ENCODE data around the gene CDH12. TPM values are rescaled to one million over a fixed set of nuclear protein-coding genes. Genes with fewer than 3 reads are reported as not detected.
"Not testable (repeated sequence)": the region's sequence is repeated elsewhere in the genome, so short reads cannot be mapped to it uniquely, and the experiment has no call there.

Gene CDH12
- total RNA-seq, 2 experiments from 2014 or later, result not detected

DNA sequence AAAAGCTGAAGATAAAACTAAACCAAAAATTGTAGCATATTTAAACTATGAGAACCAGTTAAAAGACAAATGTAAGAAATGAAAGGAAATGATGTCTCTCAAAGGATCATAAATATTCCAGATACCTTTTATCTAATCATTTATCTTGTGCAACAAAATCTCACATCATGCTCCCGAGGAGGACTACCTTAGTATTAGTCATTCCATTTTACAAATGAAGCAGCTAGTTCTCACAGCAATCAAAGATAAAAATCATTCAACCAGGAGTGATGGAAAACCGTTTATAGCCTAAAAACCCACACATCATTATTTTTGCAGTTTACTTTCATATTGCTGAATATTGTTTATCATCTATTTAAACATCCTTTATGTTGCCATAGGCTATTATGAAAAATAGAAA lies 190.0 kb downstream of the CDH12 start:
- CTCF ChIA-PET, result no interaction called here

DNA sequence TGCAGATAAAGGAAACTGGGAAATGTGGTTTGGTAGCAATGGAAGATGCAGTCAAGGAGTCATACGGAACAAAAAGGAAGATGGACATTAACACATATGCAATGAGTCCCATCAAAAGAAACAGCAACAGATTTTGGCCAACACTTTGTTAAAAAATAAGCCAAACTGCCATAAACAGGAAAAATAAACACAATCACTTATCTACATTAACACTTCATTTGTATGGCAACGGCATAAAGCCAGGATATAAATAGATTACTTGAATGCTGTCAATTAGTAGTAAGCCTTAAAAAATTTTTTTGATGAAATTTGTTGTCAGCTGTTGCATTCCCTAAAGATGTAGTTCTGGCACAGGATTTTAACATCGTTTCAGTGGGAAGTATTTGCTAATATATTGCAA lies 190.8 kb downstream of the CDH12 start:
- ChIA-PET POLR2A (no interaction called here), CTCF (no interaction called here)

More for the DNA sequence above, 190.0 kb downstream of the CDH12 start:
- POLR2A ChIA-PET, result no interaction called here

DNA sequence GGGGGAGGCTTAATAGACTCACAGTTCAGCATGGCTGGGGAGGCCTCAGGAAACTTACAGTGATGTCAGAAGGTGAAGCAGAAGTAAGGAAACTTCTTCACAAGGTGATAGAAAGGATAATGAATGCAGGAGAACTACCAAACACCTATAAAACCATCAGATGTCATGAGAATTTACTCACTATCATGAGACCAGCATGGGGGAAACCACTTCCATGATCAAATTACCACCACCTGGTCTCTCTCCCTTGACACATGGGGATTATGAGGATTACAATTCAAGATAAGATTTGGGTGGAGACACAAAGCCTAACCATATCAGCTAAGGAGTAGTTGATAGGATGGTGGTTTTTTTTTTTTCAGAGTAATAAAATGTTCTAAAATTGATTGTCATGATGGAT lies 201.8 kb downstream of the CDH12 start:
- ChIA-PET CTCF (no interaction called here), POLR2A (no interaction called here)

DNA sequence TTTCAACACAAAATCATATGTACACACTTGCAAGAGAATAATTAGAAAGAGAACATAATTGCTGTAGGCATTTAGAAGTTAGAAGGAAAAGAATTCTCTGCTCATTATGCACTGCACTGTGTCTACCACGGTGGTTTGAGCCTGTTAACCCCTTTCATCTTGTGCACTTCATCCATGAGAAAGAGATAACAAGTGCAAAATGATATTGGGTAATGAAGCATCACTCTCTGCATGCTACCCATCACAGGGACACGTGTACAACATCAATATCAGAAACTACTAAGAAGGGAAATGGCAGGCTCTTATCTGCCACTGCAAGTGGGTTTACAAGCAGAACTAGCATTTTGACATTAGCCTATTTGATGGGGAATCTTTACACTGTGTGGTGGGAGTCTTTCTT lies 202.6 kb downstream of the CDH12 start:
- ChIA-PET POLR2A (no interaction called here), CTCF (no interaction called here)

DNA sequence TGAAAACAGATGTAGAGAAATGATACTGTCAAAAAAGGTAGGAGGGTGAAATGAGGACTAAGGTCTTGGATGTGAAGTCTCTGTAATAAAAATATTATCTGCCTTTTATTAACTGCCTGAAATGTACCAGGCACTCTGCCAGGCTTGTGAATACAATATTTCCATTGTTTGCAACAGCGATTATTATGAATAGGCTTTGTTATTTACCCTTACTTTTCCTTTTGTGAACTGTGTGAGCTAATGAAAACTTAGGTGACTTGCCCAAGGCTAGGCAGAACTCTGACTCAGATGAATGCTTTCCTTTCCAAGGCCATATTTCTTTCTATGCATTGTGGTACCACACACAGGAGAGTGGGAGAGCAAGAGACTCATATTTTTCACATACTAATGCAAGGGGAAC lies 204.1 kb downstream of the CDH12 start:
- POLR2A ChIA-PET, result no interaction called here
- CTCF ChIA-PET, result no interaction called here

DNA sequence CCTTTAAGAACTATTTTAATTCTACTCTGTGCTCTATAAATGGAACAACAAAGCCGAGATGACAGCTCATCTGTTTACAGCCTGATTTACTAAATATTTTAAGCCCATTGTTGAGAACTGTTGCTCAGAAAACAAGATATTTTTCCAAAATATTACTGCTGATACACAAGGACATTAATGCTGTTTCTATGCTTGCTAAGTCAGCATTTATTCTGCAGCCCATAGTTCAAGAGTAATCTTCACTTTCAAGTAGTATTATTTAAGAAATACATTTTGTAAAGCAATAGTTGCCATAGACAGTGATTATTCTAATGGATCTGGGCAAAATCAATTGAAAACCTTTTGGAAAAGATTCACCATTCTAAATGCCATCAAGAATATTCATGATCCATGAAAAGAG lies 208.3 kb downstream of the CDH12 start:
- POLR2A ChIA-PET, result no interaction called here
- CTCF ChIA-PET, result no interaction called here

DNA sequence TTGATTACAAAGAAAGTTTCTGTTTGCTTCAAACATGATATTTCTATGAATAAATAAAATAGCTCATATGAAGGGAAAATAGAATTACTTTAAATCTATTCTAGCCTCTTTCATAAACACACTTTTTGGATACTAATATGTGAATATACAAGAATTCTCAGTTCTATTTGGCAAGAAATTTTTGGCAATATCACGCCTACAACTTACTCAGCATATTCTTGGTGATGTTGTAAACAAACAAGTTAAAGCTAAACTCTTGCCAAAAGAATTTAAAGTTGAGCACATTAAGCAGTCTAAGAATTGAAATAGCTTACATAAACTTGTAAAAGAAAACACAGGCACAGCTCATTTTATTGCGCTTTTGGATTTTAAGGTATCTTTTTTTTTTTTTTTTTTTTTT lies 209.8 kb downstream of the CDH12 start:
- CTCF ChIA-PET, result interaction anchor here (0.6 kb wide), 1 partner anchor 41 kb away, joined by 3 read pairs; no protein-coding TSS in a partner anchor
- POLR2A ChIA-PET, result no interaction called here

DNA sequence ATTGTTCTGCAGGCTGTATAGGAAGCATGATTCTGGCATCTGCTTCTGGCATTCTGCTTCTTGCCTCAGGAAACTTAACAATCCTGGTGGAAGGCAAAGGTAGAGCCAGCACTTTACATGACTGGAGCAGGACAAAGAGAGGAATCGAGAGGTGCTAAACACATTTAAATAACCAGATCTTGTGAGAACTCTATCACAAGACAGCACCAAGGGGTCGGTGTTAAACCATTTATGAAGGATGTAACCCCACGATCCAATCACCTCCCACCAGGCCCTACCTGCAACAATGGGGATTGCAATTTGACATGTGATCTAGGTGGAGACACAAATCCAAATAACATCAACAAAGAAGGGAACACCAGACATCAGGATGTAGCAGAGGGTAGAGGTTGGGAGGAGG lies 221.5 kb downstream of the CDH12 start:
- POLR2A ChIA-PET, result no interaction called here
- CTCF ChIA-PET, result no interaction called here

DNA sequence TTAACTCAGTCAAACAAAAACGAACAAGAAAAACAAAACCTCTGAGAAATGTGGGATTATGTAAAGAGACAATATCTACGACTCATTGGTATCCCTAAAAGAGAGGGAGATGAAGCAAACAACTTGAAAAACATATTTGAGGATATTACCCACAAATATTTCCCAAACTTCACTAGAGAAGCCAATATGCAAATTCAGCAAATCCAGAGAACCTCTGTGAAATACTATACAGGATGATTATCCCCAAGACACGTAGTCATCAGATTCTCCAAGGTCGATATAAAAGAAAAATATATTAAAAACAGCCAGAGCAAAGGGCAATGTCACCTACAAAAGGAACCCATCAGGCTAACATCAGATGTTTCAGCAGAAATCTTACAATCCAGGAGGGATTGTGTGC lies 226.1 kb downstream of the CDH12 start:
- ChIA-PET POLR2A (no interaction called here), CTCF (no interaction called here)

DNA sequence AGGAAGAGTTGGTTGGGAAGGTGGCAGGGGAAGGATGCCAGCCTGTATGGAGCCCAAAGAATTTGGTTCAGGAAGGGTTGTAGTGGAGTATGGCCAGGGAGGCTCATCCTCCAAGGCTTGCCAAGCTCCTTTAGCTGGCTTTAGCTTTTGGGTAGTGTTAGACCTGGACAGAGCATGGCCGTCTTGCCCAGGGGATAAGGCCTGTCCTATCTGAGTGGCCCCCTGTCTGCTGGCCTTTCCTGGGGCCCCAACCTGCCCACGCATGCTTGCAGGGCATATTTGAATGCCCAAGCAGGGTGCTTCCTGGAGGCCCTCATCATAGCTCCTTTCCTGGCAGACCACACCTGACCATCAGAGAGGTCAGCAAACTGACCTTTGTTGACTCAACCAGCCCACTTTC lies 227.7 kb downstream of the CDH12 start:
- ChIA-PET POLR2A (no interaction called here), CTCF (no interaction called here)

DNA sequence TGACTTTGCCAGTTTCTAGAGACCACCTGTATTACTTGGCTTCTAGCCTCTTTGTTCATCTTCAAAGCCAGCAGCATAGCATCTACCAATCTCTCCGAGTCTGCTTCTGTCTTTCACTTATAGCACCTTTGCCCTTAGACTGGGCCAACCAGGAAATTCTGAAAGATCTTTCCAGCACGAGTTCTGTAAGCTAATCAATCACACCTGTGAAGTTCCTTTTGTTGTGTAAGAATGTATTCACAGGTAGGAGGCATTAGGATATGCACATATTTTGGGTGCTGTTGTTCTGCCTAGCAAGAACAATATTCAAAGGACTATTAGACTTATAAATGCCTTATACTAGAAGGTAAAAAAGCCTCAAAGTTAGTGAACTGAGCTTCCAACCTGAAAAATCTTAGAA lies 232.1 kb downstream of the CDH12 start:
- CTCF ChIA-PET, result no interaction called here

DNA sequence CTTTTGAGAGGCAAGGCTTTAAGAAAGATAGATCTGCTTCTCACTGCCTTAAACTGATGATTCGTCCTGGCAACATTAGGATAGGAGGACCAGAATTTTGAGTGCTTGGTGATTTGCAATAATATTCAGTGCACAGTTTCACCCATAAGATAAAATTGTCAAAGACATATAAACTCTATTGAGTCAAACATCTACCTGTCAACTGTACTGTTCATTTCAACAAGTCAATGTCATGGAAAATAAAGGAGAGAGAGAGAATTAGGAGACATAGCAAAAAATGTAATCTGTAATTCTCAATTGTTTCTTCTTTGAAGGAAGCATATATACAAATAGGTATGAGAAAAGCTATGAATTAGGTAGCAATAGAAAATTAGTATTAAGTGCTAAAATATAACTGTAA lies 237.2 kb downstream of the CDH12 start:
- ChIA-PET POLR2A (no interaction called here), CTCF (no interaction called here)

More for the DNA sequence above, 232.1 kb downstream of the CDH12 start:
- POLR2A ChIA-PET, result no interaction called here

DNA sequence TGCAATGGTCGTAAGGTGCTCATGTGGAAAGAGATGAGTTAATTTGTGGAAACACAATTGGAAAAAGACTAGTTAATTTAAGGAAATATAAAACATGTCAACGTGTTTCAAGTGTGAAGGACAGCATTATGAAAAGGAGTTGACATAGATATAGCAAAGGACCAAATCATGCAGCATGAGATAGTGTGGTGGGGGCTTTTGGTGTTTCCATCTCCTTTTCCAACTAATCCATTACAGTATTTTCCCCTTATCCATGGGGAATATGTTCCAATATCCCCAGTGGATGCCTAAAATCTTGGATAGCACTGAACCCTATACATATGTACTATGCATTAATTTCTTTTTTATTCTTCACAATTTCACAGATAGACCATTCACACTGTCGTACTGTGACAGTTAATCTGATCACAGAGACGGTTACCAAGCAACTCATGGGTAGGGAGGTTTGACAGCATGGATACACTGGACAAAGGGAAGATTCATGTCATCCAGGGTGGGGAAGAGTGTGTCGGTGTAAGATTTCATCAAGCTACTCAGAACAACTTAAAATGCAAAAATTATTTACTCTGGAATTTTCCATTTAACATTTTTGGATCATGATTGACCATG lies 238.6 kb downstream of the CDH12 start:
- ChIA-PET CTCF (no interaction called here), POLR2A (no interaction called here)

DNA sequence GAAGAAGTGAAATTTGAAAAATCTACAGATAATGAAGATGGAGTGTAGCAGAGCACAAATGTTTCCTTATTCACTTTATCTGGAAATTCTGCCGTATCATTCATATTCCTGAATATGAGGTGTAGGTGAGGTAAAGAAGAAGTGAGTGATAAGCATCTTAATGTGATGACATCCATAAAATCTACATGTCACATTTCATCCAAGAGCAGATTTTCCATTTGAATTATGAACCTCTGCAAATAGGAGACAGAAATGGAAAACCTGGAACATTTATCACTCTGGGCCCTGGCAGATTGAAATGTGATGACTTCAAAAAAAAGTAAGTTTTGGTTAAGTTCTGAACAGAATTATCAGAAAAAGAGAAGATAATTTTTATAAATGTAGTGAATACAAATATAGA lies 240.2 kb downstream of the CDH12 start:
- ChIA-PET CTCF (no interaction called here), POLR2A (no interaction called here)

DNA sequence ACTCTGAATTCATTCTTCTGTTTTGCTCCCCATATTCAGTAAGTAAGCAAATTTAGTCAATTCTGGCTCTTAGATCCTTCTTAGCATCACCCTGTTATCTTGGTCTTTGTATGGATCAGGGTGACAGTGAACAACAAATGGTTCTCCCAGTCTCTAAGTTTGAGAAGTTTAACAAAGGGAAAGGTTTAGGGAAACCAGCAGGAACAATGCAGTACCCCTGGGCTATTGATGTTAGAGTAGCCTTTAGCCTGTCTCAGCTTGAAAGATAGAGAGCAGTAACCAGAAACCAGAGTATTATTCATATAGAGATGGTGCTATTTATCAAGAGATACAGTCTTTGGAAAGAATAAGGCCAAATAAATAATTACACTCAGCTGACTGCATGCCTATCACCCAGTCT lies 241.8 kb downstream of the CDH12 start:
- CTCF ChIA-PET, result no interaction called here
- POLR2A ChIA-PET, result no interaction called here

DNA sequence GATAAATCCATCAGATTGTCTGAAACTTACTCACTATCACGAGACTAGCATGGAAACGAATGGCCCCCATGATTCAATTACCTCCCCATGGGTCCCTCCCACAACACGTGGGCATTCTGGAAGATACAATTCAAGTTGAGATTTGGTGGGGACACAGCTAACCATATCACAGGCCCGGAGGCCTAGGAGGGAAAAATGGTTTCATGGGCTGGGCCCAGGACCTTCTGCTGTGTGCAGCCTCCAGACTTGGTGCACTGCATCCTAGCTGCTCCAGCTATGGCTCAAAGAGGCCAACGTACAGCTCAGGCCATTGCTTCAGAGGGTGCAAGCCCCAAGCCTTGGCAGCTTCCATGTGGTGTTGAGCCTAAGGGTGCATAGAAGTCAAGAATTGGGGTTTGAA lies 245.6 kb downstream of the CDH12 start:
- CTCF ChIA-PET, POLR2A ChIA-PET: not testable (repeated sequence)

DNA sequence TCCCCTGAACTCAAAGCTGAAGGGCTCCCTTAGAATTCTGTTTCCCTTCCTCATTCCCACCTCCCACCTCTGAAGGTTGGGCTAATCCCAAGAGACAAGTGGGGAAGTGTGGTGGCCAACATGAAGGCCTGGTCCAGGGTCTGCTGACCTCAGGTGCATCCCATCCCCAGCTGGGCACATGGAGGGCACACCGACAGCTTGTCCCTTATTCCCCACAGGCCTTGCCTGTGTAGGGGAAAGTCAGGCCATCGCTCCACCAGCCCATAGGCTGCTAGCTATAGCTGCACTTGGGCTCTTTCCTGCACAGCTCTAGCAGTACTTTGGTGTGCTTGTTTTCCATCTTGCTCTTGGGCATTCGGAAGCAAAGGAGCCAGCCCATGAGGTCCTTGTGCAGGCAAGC lies 247.7 kb downstream of the CDH12 start:
- CTCF ChIA-PET, result no interaction called here
- POLR2A ChIA-PET, result no interaction called here

DNA sequence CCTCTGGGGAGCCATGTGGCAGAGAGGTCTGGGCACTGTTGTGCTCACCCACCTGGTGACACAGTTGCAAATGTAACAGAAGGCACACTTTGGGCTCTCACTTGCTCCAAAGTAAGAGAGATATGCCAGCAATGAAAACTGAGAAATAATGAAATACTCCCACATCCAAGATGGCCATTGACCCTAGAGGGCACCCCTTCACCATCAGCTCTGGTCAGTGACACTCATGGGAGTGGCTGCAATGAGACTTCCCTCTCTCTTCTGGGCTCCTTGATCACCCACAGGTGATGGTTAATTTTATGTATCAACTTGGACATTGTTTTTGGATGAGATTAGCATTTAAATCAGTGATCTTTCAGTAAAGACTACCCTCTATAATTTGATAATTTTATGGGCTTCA lies 248.4 kb downstream of the CDH12 start:
- ChIA-PET POLR2A (no interaction called here), CTCF (no interaction called here)

DNA sequence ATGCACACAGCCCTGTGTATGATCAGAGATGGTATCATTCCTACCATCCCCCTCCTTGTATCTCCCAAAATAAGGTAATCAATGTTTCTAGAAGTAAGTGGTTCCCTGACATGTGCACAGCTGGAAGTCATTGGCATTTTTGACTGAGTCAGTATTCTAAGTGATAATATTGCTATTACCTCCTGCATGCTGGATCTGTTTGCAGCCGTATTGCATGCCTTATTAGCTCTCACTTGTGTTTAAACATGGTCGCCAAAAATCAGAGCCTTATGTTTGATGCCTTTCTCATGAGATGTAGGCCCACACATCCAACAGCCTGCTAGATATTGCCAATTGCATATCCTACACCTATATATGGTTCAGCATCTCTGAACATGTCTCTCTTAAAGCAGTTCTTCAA lies 254.3 kb downstream of the CDH12 start:
- CTCF ChIA-PET, result no interaction called here
- POLR2A ChIA-PET, result no interaction called here

DNA sequence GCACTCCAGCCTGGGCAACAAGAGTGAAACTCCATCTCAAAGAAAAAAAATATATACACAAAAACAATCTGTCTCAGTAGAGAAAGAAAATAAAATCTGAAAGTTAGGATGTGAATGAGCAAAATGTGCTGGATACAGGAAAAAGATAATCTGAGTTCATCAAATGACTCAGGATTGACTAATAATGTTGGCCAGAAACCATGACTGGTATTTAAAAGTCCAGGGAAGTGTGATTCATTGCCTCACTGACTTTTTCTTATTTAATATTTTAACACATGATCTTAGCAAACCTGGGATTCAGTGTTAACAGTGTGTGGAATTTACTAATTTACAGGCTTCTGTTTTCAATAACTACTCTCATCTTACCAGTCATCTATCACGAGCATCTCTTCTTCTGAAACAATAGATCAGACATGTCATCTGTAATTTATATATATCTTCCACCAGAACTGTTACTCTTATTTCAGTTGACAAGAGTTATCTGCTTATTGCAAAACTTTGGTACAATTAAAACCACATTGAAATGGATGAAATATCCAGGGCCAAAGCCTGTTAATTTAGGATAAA lies 256.7 kb downstream of the CDH12 start:
- POLR2A ChIA-PET, result no interaction called here
- CTCF ChIA-PET, result no interaction called here

DNA sequence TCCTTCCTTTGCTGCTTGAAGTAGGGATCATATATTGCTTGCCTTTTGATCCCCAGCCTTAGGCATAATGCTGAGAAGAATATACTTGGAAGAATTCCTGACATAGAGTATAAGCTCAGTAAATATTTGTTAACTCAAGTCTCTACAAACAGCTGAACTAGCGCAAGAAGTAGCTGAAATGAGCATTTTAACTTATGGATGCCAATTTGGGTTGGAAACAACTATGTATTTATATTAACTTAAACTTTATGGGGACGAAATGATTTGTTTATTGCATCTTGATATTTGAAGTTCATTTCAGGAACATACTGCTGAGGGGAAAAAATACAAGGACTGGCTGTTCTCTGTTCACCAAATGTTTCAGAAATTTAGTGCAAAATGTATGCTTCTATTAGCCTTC lies 258.7 kb downstream of the CDH12 start:
- ChIA-PET POLR2A (no interaction called here), CTCF (no interaction called here)

DNA sequence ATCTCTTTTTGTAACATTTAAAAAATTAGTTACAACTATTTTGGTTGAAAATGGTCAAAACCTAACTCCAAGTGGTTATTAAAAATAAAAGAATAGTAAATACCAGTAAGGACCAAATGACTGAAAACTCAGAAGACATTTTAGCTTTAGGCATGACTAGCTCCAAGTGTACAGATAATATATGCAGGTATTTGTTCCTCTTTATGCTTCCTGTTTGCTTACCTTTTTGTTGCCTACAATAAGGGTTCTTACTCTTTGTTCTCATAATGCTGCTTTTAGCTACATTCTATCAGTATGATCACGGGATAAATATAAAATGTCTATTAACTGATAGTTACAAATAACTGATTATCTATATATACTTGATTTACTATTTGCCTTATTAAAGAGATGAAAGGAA lies 259.6 kb downstream of the CDH12 start:
- ChIA-PET POLR2A (no interaction called here), CTCF (no interaction called here)

DNA sequence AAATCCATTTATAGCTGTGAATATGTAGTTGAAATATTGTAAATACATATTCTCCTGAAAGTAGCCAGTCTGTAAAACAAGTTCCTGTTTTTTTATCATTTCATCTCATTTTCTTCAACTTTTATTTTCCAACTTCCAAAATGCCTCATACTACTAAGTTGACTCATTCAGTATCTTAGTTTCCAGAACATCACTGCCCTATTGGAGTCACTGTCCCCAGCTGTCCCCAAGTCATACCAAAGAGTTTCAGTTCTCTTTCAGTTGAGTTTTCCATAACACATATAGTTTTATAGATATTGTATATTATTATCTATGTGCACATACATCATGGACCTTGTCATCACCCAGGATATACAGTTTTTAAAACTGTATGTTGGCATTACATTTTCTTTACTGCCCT lies 261.7 kb downstream of the CDH12 start:
- ChIA-PET POLR2A (no interaction called here), CTCF (no interaction called here)

All from activated CD8-positive, alpha-beta memory T cell treated with anti-CD3 and anti-CD28 coated beads for 36 hours (primary cell).